OCI-LY1 (cell line): ENCODE results near the gene EEFSEC.

ENCODE experiments used
- H2AFZ ChIP-seq: fragments of 200-600 bp; sonication (generic), shearing (Covaris generic); 2 replicates; pipeline ENCODE4 v1.6.0; 2014; ENCODE audit warnings: antibody characterized with exemption, mild to moderate bottlenecking, low read length
- H3F3A ChIP-seq: fragments of 200-600 bp; sonication (generic), shearing (Covaris generic); 2 replicates; pipeline ENCODE4 v1.6.0; 2014; ENCODE audit warnings: mild to moderate bottlenecking, antibody characterized with exemption, low read length, moderate library complexity; ENCODE audit not compliant: insufficient read depth
- H3K27ac ChIP-seq: fragments of 200-600 bp; sonication (generic); 2 replicates; pipeline ENCODE4 v1.5.1; 2014; ENCODE audit warnings: low read length, mixed run types, mild to moderate bottlenecking, low read depth; ENCODE audit not compliant: poor library complexity, severe bottlenecking
- H3K27me3 ChIP-seq: fragments of 200-600 bp; sonication (generic); 2 replicates; pipeline ENCODE4 v1.6.0; 2014; ENCODE audit warnings: antibody characterized with exemption, mild to moderate bottlenecking, low read length, moderate library complexity; ENCODE audit not compliant: insufficient read depth
- H3K36me3 ChIP-seq: fragments of 200-600 bp; sonication (generic); 2 replicates; pipeline ENCODE4 v1.6.1; 2014; ENCODE audit warnings: mild to moderate bottlenecking, antibody characterized with exemption, low read length, moderate library complexity, mixed read lengths; ENCODE audit not compliant: insufficient read depth
- H3K4me1 ChIP-seq: fragments of 200-600 bp; sonication (generic); 2 replicates; pipeline ENCODE4 v1.5.1; 2014; ENCODE audit warnings: mild to moderate bottlenecking, low read length, moderate library complexity; ENCODE audit not compliant: insufficient read depth, severe bottlenecking
- H3K4me2 ChIP-seq: fragments of 200-600 bp; sonication (generic), shearing (Covaris generic); 2 replicates; pipeline ENCODE4 v1.6.1; 2014; ENCODE audit warnings: low read length
- H3K4me3 ChIP-seq: fragments of 200-600 bp; sonication (generic); 2 replicates; pipeline ENCODE4 v1.5.1; 2014; ENCODE audit warnings: low read length, low read depth, mild to moderate bottlenecking, mixed read lengths; ENCODE audit not compliant: poor library complexity, severe bottlenecking
- H3K79me2 ChIP-seq: fragments of 200-600 bp; shearing (Covaris generic); 2 replicates; pipeline ENCODE4 v1.6.1; 2016; ENCODE audit warnings: mixed run types, low read length, mixed read lengths; ENCODE audit not compliant: insufficient read depth
- H3K9ac ChIP-seq: fragments of 200-600 bp; sonication (generic), shearing (Covaris generic); 2 replicates; pipeline ENCODE4 v1.6.1; 2014; ENCODE audit warnings: mild to moderate bottlenecking, low read length, mixed read lengths
- H3K9me2 ChIP-seq: fragments of 200-600 bp; sonication (generic), shearing (Covaris generic); 2 replicates; pipeline ENCODE4 v1.6.1; 2014; ENCODE audit warnings: low read depth, mild to moderate bottlenecking, low read length, mixed read lengths
- H3K9me3 ChIP-seq: fragments of 200-600 bp; shearing (Covaris generic); 2 replicates; pipeline ENCODE4 v1.6.1; 2014; ENCODE audit warnings: low read length, mixed read lengths
- H4K20me1 ChIP-seq: fragments of 200-600 bp; sonication (generic), shearing (Covaris generic); 2 replicates; pipeline ENCODE4 v1.6.0; 2016; ENCODE audit warnings: mild to moderate bottlenecking, low read length; ENCODE audit not compliant: insufficient read depth
- CTCF ChIP-seq: fragments of 200-600 bp; sonication (generic), shearing (Covaris generic); IDR thresholded peaks from 2 replicates; pipeline ENCODE4 v1.5.1; 2017; ENCODE audit warnings: mild to moderate bottlenecking, antibody characterized with exemption, low read length, moderate library complexity, mixed read lengths
- EZH2 ChIP-seq: fragments of 200-600 bp; sonication (generic), shearing (Covaris generic); IDR thresholded peaks from 2 replicates; pipeline ENCODE4 v1.8.0; 2017; ENCODE audit warnings: borderline replicate concordance, mixed run types, mild to moderate bottlenecking, antibody characterized with exemption, low read length, moderate library complexity, mixed read lengths

The EEFSEC gene

DNA sequence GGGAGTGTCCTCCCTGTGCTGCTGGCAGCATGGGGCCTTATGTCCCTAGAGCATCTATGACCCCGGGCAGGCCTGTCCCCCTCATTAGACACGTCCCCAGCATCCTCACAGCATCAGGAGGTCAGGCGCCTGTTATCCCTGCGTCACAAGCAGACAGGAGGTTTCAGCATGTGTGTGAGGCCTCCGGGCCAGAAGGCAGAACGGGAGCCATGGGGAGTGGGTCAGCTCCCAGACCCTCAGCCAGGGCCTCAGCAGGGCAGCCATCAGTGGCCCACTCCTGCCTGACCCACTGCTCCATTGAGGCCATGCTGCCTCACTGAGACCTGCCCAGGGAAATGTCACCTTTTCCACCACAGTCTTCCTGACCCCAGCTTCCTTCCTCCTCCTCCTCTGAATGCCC, 241.8 kb downstream of the EEFSEC start:
- Histone ChIP-seq H3K36me3 (no peaks in the 10 kb centered on the region), H3K27me3 (no peaks in the 10 kb centered on the region), H3K4me3 (no peak overlapping the region), H3F3A (no peaks in the 10 kb centered on the region), H3K27ac (no peak overlapping the region), H3K9me2 (no peaks in the 10 kb centered on the region), H3K9ac (no peak overlapping the region), H3K9me3 (no peaks in the 10 kb centered on the region), H2AFZ (no peak overlapping the region), H4K20me1 (no peaks in the 10 kb centered on the region), H3K4me1 (no peaks in the 10 kb centered on the region), H3K4me2 (no peak overlapping the region), H3K79me2 (no peaks in the 10 kb centered on the region)
- TF ChIP-seq CTCF = no peak
- TF ChIP-seq EZH2 = no peak

DNA sequence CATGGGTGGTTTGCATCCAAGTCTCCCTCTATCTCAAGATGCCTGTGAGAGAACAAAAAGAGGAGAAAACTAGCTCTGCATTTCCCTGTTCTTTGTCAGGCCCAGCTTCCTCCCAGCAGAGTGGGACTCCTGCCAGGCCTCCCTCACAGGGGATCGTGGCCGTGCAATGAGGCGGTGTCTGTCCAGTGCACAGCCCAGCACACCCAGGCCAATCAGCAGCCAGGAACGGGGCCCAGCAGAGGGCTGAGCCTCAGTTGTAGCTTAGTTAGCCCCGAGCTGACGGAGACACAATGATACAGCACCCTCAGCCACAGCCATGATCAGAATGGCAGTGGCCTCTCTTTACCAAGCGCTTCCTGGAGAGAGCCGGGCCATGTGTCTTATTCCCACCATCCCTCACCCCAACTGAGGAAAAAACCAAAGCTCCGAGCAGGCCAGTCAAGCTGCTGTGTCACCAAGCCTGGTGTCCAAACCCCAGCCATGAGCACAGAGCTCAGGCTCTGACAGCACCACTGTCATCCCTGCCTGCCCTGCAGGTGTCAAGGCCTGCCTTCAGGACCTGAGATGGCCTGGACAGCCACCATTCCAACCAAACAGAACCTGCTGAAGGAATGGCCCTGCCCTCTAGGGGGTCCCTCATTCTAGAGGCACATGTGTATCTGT, 242.3 kb downstream of the EEFSEC start:
- no peaks in the 10 kb centered on the region for H3K9me3 ChIP-seq
- H3F3A ChIP-seq = no peaks in the 10 kb centered on the region
- H3K9ac ChIP-seq = no peak overlapping the region
- H3K4me1 ChIP-seq = no peaks in the 10 kb centered on the region
- H3K27me3 ChIP-seq = no peaks in the 10 kb centered on the region
- no peaks in the 10 kb centered on the region for H3K9me2 ChIP-seq
- H3K36me3 ChIP-seq = no peaks in the 10 kb centered on the region
- no peaks in the 10 kb centered on the region for H4K20me1 ChIP-seq
- no peak for TF ChIP-seq EZH2
- no peak for TF ChIP-seq CTCF
- no peak overlapping the region for H3K4me2 ChIP-seq
- no peak overlapping the region for H3K4me3 ChIP-seq
- no peak overlapping the region for H3K27ac ChIP-seq
- H2AFZ ChIP-seq = no peak overlapping the region
- no peaks in the 10 kb centered on the region for H3K79me2 ChIP-seq

DNA sequence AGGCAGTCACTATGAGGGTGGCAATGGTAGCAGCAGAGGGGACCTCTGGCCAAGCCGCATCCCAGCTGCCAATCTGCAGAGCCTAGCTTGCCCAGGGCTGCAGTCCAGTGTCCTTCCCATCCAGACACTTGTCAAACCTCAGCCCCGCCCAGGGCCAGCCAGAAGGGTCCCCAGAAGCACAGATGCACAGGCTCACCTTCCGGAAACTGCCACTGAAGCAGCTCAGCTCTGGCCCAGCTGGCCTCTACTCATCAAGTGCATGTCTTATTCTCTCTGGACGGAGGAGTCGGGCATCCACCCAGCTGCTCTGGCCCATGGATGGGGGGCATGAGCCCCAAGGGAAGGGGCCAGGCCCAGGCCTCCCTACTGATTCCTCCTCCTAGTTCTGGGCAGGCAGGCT, 244.2 kb downstream of the EEFSEC start:
- Histone ChIP-seq H3K4me1 (no peaks in the 10 kb centered on the region), H3F3A (no peaks in the 10 kb centered on the region), H3K79me2 (no peaks in the 10 kb centered on the region), H3K4me3 (no peak overlapping the region), H2AFZ (no peak overlapping the region), H3K36me3 (no peaks in the 10 kb centered on the region), H3K4me2 (no peak overlapping the region), H3K27me3 (no peaks in the 10 kb centered on the region), H4K20me1 (no peaks in the 10 kb centered on the region), H3K9ac (no peak overlapping the region), H3K27ac (no peak overlapping the region), H3K9me2 (no peaks in the 10 kb centered on the region), H3K9me3 (no peaks in the 10 kb centered on the region)
- TF ChIP-seq CTCF (no peak), EZH2 (no peak)
